SKM-1 (cell line): ENCODE measurements around the gene PAPPA.

ENCODE experiments used
- DNase-seq: peaks from one replicate; lab custom pipeline; 2025; ENCODE audit not compliant: unreplicated experiment; lab: John Stamatoyannopoulos, UW

Gene PAPPA

GRCh38 chr9:116178481-116179211 lies 25.1 kb downstream of the PAPPA start:
- no peak for DNase-seq

GRCh38 chr9:116179568-116179967 lies 26.0 kb downstream of the PAPPA start:
- DNase-seq = no peak

GRCh38 chr9:116181853-116182610 lies 28.4 kb downstream of the PAPPA start:
- no peak for DNase-seq

GRCh38 chr9:116182876-116183275 lies 29.3 kb downstream of the PAPPA start:
- no peak for DNase-seq

GRCh38 chr9:116187570-116188170 lies 34.1 kb downstream of the PAPPA start:
- DNase-seq = no peak

GRCh38 chr9:116189683-116190082 lies 36.1 kb downstream of the PAPPA start:
- no peak for DNase-seq

- DNase-seq = no peak
Measured at GRCh38 chr9:116190637-116191396, 37.2 kb downstream of the PAPPA start.

- DNase-seq = no peak
Measured at GRCh38 chr9:116191576-116192415, 38.2 kb downstream of the PAPPA start.

- no peak for DNase-seq
Measured at GRCh38 chr9:116193636-116194035, 40.0 kb downstream of the PAPPA start.

- no peak for DNase-seq
Measured at GRCh38 chr9:116196806-116197205, 43.2 kb downstream of the PAPPA start.

- DNase-seq = no peak
Measured at GRCh38 chr9:116198344-116198743, 44.8 kb downstream of the PAPPA start.

- DNase-seq = no peak
Measured at GRCh38 chr9:116202219-116202912, 48.8 kb downstream of the PAPPA start.

- no peak for DNase-seq
Measured at GRCh38 chr9:116204252-116204882, 50.8 kb downstream of the PAPPA start.

- DNase-seq = no peak
Measured at GRCh38 chr9:116207371-116208111, 54.0 kb downstream of the PAPPA start.

- no peak for DNase-seq
Measured at GRCh38 chr9:116208417-116209232, 55.0 kb downstream of the PAPPA start.

GRCh38 chr9:116209414-116210116 lies 56.0 kb downstream of the PAPPA start:
- DNase-seq = no peak

GRCh38 chr9:116212986-116213692 lies 59.5 kb downstream of the PAPPA start:
- DNase-seq = no peak
